Measurements from ENCODE around the gene GLE1. TPM values are rescaled to one million over a fixed set of nuclear protein-coding genes. Genes with fewer than 3 reads are reported as not detected.

The GLE1 gene
- total RNA-seq, 6 experiments from 2014 or later: 22.2 to 26.7 (median 24.7) TPM

- H3K9me3 Mint-ChIP-seq: no peaks in the 10 kb centered on the region
Observed at GRCh38 chr9:128512820-128513219, 8.3 kb downstream of the GLE1 start.

DNA sequence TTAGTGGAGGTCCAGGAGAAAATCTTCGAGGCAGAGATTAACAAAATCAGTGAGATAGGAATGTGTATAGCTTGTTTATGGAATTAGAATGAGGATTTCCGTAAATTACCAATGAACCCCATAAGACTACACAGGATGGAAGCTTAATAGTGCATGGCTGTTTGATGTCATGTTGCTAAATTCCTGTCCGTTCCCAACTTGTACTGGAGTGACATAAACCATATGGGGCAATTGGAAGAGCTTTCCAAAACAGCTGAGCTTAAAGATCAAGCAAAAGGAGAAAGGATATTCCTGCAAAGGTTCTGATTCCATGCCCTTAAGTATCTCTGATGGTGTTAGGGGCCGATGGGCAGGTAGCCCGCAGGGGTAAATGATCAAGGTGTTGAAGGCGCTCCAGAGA lies 17.4 kb downstream of the GLE1 start:
- no peaks in the 10 kb centered on the region for H3K9me3 Mint-ChIP-seq
- H3K27ac Mint-ChIP-seq: no peak overlapping the region
- H3K36me3 Mint-ChIP-seq (ENCODE audit: low read depth): peaks cover 33% of the 10 kb centered on the region
- no peak overlapping the region for H3K4me3 Mint-ChIP-seq
- H3K27me3 Mint-ChIP-seq (ENCODE audit: insufficient read depth): no peaks in the 10 kb centered on the region
- DNase-seq: no peak
- H3K4me1 Mint-ChIP-seq (ENCODE audit: low read depth): peaks cover 22% of the 10 kb centered on the region
- TF ChIP-seq, protein P1, sequence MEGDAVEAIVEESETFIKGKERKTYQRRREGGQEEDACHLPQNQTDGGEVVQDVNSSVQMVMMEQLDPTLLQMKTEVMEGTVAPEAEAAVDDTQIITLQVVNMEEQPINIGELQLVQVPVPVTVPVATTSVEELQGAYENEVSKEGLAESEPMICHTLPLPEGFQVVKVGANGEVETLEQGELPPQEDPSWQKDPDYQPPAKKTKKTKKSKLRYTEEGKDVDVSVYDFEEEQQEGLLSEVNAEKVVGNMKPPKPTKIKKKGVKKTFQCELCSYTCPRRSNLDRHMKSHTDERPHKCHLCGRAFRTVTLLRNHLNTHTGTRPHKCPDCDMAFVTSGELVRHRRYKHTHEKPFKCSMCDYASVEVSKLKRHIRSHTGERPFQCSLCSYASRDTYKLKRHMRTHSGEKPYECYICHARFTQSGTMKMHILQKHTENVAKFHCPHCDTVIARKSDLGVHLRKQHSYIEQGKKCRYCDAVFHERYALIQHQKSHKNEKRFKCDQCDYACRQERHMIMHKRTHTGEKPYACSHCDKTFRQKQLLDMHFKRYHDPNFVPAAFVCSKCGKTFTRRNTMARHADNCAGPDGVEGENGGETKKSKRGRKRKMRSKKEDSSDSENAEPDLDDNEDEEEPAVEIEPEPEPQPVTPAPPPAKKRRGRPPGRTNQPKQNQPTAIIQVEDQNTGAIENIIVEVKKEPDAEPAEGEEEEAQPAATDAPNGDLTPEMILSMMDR (IDR thresholded peaks at IDR 0.05): no peak

More at GRCh38 chr9:128512820-128513219, 8.3 kb downstream of the GLE1 start:
- DNase-seq: no peak
- no peak overlapping the region for H3K27ac Mint-ChIP-seq
- TF ChIP-seq, protein P1 (IDR thresholded peaks at IDR 0.05): no peak
- H3K36me3 Mint-ChIP-seq (ENCODE audit: low read depth): peaks cover 9% of the 10 kb centered on the region
- H3K27me3 Mint-ChIP-seq (ENCODE audit: insufficient read depth): no peaks in the 10 kb centered on the region
- H3K4me1 Mint-ChIP-seq (ENCODE audit: low read depth): no peaks in the 10 kb centered on the region
- H3K4me3 Mint-ChIP-seq: no peak overlapping the region

DNA sequence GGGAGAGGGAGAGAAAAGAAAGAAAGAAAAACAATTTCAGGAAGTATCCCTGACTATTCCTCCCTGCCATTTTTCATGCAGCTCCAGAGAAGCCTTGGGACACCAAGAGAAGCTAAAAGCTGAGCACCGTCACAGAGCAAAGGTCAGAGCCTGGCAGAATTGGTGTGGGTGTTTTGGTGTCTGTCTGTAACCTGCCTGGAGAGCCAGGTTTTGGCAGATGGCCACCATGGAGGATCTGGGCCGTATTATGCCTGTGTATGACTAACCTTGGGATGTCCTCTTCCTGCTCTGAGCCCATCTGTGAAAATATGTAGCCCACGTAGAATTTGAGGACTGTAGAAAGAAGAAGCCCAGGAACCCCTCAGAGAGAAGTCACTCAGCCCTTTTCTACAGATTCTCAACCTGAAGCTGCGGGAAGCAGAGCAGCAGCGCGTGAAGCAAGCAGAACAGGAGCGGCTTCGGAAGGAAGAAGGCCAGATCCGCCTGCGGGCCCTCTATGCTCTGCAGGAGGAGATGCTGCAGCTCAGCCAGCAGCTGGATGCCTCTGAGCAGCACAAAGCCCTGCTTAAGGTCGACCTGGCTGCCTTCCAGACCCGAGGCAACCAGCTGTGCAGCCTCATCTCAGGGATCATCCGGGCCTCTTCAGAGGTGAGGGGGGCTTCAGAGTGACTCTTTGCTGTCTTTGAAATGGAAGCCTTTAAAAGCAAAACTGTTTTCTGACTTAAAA lies 18.8 kb downstream of the GLE1 start:
- H3K27me3 Mint-ChIP-seq (ENCODE audit: insufficient read depth): peaks cover 2% of the 10 kb centered on the region; the same call in 1 of the 2 replicates
- H3K4me1 Mint-ChIP-seq (ENCODE audit: low read depth): peaks cover 25% of the 10 kb centered on the region
- no peak overlapping the region for H3K4me3 Mint-ChIP-seq
- no peaks in the 10 kb centered on the region for H3K9me3 Mint-ChIP-seq
- H3K36me3 Mint-ChIP-seq (ENCODE audit: low read depth): peaks cover 23% of the 10 kb centered on the region
- peak; percentile 27 for DNase-seq
- TF ChIP-seq, protein P1 (IDR thresholded peaks at IDR 0.05): no peak
- H3K27ac Mint-ChIP-seq: peak overlapping the region; percentile 45; the same call in 1 of the 2 replicates

GRCh38 chr9:128526720-128527119 lies 22.2 kb downstream of the GLE1 start:
- Mint-ChIP-seq H3K27ac (no peak overlapping the region), H3K27me3 (ENCODE audit: insufficient read depth) (peaks cover 9% of the 10 kb centered on the region), H3K36me3 (ENCODE audit: low read depth) (peaks cover 27% of the 10 kb centered on the region), H3K4me1 (ENCODE audit: low read depth) (peaks cover 47% of the 10 kb centered on the region), H3K4me3 (no peak overlapping the region), H3K9me3 (no peaks in the 10 kb centered on the region)
- DNase-seq: no peak
- TF ChIP-seq, protein P1 (IDR thresholded peaks at IDR 0.05): no peak

- Mint-ChIP-seq H3K27ac (peak overlapping the region; percentile 92), H3K4me1 (ENCODE audit: low read depth) (peaks cover 28% of the 10 kb centered on the region), H3K9me3 (no peaks in the 10 kb centered on the region), H3K27me3 (ENCODE audit: insufficient read depth) (peaks cover 9% of the 10 kb centered on the region), H3K4me3 (peak overlapping the region; percentile 63), H3K36me3 (ENCODE audit: low read depth) (peaks cover 39% of the 10 kb centered on the region)
- DNase-seq: peak; percentile 65
- TF ChIP-seq, protein P1 (IDR thresholded peaks at IDR 0.05): no peak
Observed at GRCh38 chr9:128528445-128529160, 24.1 kb downstream of the GLE1 start.
